ENCODE measurements around the gene SDK2. TPM values are rescaled to one million over a fixed set of nuclear protein-coding genes. Genes with fewer than 3 reads are reported as not detected.

Gene SDK2
- total RNA-seq, 1 donor from 2014 or later = 1.4 TPM

DNA sequence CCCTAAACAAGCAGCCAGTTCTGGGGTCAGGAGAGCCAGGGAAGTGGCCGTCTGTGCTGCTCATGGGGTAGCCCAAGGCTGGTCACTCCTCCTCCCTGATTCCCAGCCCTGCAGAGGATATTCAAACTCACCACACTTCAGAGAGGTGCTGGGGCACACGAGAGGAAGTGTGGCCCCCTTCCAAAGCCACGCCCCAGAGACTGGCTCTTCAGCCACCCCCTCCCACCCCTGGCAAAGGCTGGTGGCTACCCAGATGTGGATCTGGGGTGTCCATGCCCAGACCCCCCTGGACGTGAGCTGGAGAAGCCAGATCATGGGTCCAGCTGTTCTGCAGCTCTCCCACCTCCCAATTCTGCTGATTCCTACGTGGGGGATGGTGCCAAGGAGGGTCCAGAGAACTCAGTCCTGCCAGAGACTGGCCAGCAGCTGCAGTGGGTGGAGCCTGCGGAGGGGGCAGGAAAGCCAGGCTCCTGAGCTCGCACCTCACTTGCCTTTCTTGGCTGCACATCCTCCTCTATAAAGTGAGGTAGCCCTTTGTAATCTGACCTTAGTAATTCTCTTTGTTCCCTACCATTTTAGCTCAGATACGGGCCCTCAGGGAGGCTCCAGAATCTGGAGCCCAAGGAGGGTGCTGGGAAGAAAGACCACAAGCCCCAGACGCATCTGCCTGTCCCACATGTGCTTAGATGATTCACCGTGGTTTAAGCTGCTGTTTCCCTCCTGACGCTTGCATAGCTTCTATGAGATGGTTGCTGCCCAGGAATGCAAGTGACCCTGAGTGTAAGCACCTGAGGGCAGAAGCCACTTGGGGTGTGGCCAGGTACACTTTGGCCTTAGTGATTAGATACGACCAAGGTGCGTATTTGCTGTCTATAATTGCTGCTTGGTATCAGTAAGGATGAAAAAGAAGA lies 15.3 kb downstream of the SDK2 start:
- no peaks in the 10 kb centered on the region for H3K36me3 ChIP-seq
- no peaks in the 10 kb centered on the region for H3K4me1 ChIP-seq
- H3K27me3 ChIP-seq (ENCODE audit: low read depth) = no peaks in the 10 kb centered on the region
- TF ChIP-seq, protein P1, sequence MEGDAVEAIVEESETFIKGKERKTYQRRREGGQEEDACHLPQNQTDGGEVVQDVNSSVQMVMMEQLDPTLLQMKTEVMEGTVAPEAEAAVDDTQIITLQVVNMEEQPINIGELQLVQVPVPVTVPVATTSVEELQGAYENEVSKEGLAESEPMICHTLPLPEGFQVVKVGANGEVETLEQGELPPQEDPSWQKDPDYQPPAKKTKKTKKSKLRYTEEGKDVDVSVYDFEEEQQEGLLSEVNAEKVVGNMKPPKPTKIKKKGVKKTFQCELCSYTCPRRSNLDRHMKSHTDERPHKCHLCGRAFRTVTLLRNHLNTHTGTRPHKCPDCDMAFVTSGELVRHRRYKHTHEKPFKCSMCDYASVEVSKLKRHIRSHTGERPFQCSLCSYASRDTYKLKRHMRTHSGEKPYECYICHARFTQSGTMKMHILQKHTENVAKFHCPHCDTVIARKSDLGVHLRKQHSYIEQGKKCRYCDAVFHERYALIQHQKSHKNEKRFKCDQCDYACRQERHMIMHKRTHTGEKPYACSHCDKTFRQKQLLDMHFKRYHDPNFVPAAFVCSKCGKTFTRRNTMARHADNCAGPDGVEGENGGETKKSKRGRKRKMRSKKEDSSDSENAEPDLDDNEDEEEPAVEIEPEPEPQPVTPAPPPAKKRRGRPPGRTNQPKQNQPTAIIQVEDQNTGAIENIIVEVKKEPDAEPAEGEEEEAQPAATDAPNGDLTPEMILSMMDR (IDR thresholded peaks at IDR 0.05) = no peak
- ATAC-seq = peak in 1 of 2 donors; percentile 24
- no peak overlapping the region for H3K27ac ChIP-seq
- no peak overlapping the region for H3K4me3 ChIP-seq
- no peaks in the 10 kb centered on the region for H3K9me3 ChIP-seq
- no peak for DNase-seq
- intact Hi-C loops (cut with DNase I) = no loop called here

DNA sequence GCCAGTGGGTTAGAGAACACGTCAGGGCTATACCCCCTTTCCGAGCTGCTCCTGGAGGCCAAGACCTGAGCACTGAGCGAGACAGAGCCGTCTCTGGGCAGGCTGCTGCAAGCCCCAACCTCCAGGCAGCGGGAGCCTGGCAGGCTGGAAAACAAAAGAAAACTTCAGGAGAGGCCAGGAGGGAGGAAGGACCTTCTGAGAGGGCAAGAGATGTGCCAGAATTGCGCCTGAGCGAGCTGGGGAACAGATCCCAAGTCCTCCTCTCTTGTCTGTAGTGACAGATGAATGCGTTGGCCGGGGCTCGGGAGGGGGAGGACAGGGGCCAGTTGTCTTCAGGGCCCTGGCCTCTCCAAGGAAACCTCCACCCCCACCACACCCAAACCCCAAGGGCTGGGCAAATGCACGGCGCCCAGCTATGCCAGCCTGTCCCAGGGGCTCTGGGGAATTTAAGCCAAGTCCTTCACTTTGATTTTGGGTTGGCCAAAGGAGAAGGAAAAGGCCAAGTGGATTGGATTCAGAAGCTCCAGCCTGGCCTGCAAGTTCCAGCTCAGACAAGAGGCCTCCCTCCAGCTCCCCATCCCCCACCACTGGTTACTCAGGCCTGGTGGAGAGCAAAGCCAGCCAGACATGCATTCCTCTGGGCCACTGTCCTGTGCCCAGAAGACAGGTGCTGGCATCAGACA lies 18.1 kb downstream of the SDK2 start:
- H3K4me1 ChIP-seq = no peaks in the 10 kb centered on the region
- no peak overlapping the region for H3K27ac ChIP-seq
- no peaks in the 10 kb centered on the region for H3K27me3 ChIP-seq (ENCODE audit: low read depth)
- intact Hi-C loops (cut with DNase I) = no loop called here
- H3K36me3 ChIP-seq = no peaks in the 10 kb centered on the region
- DNase-seq = no peak
- TF ChIP-seq, protein P1 (IDR thresholded peaks at IDR 0.05) = no peak
- H3K4me3 ChIP-seq = no peak overlapping the region
- no peaks in the 10 kb centered on the region for H3K9me3 ChIP-seq
- no peak for ATAC-seq

DNA sequence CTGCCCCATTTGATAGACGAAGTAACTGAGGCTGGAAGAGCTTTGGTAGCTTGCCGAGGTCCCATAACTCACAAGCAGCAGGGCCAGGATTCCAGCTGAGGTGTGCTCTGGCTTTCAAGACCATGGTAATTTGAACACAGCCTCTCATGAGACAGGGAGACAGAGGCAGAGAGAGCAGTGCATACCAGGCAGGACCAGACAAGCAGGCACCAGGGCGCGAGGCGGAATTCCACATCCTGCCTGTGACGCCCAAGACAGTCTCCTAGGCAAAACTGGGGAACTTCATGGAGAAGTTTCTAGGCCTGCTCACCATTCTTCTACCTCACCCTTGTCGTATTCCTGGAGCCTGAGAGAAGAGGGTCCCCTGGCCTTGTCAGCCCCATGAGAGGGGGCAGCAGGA lies 19.2 kb downstream of the SDK2 start:
- ATAC-seq (no peak), DNase-seq (no peak)
- Histone ChIP-seq H3K27me3 (ENCODE audit: low read depth) (no peaks in the 10 kb centered on the region), H3K27ac (no peak overlapping the region), H3K4me1 (no peaks in the 10 kb centered on the region), H3K9me3 (no peaks in the 10 kb centered on the region), H3K36me3 (no peaks in the 10 kb centered on the region), H3K4me3 (no peak overlapping the region)
- intact Hi-C loops (cut with DNase I) = no loop called here
- TF ChIP-seq, protein P1 (IDR thresholded peaks at IDR 0.05) = no peak

DNA sequence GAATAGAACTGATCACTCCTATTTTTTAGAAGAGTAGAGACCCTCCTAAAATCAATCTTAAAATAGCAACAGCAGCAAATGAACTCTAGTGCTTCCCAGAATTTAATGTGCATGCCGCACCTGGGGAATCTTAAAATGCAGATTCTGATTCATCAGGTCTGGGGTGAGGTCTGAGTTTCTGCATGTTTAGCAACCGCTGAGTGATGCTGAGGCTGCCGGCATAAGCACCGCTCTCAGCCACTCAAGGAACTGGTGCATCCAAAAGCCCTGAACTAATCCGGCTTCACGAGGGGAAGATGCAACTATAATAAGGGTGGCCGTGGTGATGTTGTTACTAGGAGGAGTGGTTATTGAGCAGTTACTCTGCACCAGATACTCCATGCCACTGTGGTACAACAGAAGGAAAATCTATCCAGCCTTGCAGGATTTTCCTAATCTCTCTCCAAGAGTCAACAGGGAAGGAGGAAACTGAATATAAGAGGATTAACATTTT lies 19.7 kb downstream of the SDK2 start:
- DNase-seq = no peak
- H3K27ac ChIP-seq = no peak overlapping the region
- H3K9me3 ChIP-seq = no peaks in the 10 kb centered on the region
- no peaks in the 10 kb centered on the region for H3K27me3 ChIP-seq (ENCODE audit: low read depth)
- no peak overlapping the region for H3K4me3 ChIP-seq
- TF ChIP-seq, protein P1 (IDR thresholded peaks at IDR 0.05) = no peak
- no peak for ATAC-seq
- H3K4me1 ChIP-seq = no peaks in the 10 kb centered on the region
- H3K36me3 ChIP-seq = no peaks in the 10 kb centered on the region
- intact Hi-C loops (cut with DNase I) = no loop called here

DNA sequence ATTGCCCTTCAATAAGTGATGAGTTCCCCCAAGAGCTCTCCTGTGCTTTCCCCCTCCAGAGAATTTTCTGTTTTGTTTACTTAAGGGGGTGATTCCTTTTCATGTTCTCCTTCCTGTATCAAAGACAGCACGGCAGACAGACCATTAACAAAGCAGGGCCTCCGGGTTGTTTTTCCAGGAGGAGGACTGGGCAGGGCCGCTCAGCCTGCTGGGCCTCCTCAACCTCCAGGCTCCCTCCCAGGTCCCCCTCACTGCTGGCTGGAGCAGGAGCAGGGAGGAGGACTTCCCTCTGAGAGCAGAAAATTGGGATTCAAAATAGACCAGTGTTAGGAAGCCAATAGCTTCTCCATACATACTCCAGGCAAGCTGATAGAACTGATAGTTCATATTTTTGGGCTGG lies 20.4 kb downstream of the SDK2 start:
- intact Hi-C loops (cut with DNase I) = no loop called here
- H3K27ac ChIP-seq = no peak overlapping the region
- TF ChIP-seq, protein P1 (IDR thresholded peaks at IDR 0.05) = no peak

More for the DNA sequence above, 20.4 kb downstream of the SDK2 start:
- no peaks in the 10 kb centered on the region for H3K4me1 ChIP-seq
- no peak for ATAC-seq
- DNase-seq = no peak
- H3K4me3 ChIP-seq = no peak overlapping the region
- H3K36me3 ChIP-seq = no peaks in the 10 kb centered on the region
- no peaks in the 10 kb centered on the region for H3K27me3 ChIP-seq (ENCODE audit: low read depth)
- no peaks in the 10 kb centered on the region for H3K9me3 ChIP-seq
